Suprapubic skin (tissue), 4 donors: ENCODE results near the gene IL27RA. TPM values are rescaled to one million over a fixed set of nuclear protein-coding genes. Genes with fewer than 3 reads are reported as not detected.

Experiments used
- total RNA-seq, 4 donors: library from RNA; depleted of rRNA; stranded (reverse); fragments of >200 nt; gene quantifications; one replicate each; pipeline ENCODE4 v1.1.0, GENCODE V29; 2016

Gene IL27RA
- total RNA-seq, 4 donors from 2014 or later = 0.76 to 2.5 (median 1.5) TPM

Other genes starting within 250 kb of the IL27RA start
- 10 to 100 TPM; 11.4 to 19.5 (median 16.3) TPM for gene ZSWIM4, start 236.3 kb upstream of the IL27RA start, total RNA-seq
- gene NANOS3, start 154.6 kb upstream of the IL27RA start, total RNA-seq = not detected
- gene BRME1, start 125.6 kb upstream of the IL27RA start, total RNA-seq = 10 to 100 TPM in 2 of 4 donors, 1 to 10 TPM in 2; 7.6 to 23.0 (median 9.9) TPM
- gene CC2D1A, start 125.6 kb upstream of the IL27RA start, total RNA-seq = 10 to 100 TPM; 48.0 to 94.9 (median 66.7) TPM
- gene PODNL1, start 93.3 kb upstream of the IL27RA start, total RNA-seq = 10 to 100 TPM in 1 of 4 donors, 1 to 10 TPM in 3; 2.3 to 10.6 (median 5.7) TPM
- 10 to 100 TPM; 38.3 to 52.3 (median 46.2) TPM for gene DCAF15, start 79.3 kb upstream of the IL27RA start, total RNA-seq
- gene RFX1, start 25.4 kb upstream of the IL27RA start, total RNA-seq = 10 to 100 TPM in 2 of 4 donors, 1 to 10 TPM in 2; 6.8 to 13.2 (median 10.1) TPM
- gene RLN3, start 3.6 kb upstream of the IL27RA start, total RNA-seq = not detected
- not detected for gene PALM3, start 30.3 kb downstream of the IL27RA start, total RNA-seq
- 10 to 100 TPM; 10.5 to 18.5 (median 15.9) TPM for gene MISP3, start 41.0 kb downstream of the IL27RA start, total RNA-seq
- gene C19orf67, start 54.0 kb downstream of the IL27RA start, total RNA-seq = not detected
- gene SAMD1, start 59.0 kb downstream of the IL27RA start, total RNA-seq = 10 to 100 TPM; 22.4 to 34.9 (median 29.1) TPM
- gene PRKACA, start 86.0 kb downstream of the IL27RA start, total RNA-seq = 10 to 100 TPM; 22.1 to 42.6 (median 31.2) TPM
- gene ASF1B, start 104.8 kb downstream of the IL27RA start, total RNA-seq = 1 to 10 TPM; 3.4 to 8.8 (median 7.8) TPM
- gene ADGRL1, start 174.4 kb downstream of the IL27RA start, total RNA-seq = 10 to 100 TPM; 22.3 to 36.4 (median 27.3) TPM